ENCODE data around the gene OR2B2. TPM values are rescaled to one million over a fixed set of nuclear protein-coding genes. Genes with fewer than 3 reads are reported as not detected.
"Not testable (repeated sequence)": the region's sequence is repeated elsewhere in the genome, so short reads cannot be mapped to it uniquely, and the experiment has no call there.

The OR2B2 gene
- total RNA-seq, 2 donors from 2014 or later: not detected

GRCh38 chr6:27901801-27902200, 10.4 kb downstream of the OR2B2 start:
- DNase-seq (ENCODE audit: low spot score): no peak
- Mint-ChIP-seq H3K4me1 (ENCODE audit: low read depth in 2 of 2) (peaks cover 14 to 16% of the 10 kb centered on the region in 2 donors), H3K9me3 (no peaks in the 10 kb centered on the region), H3K27ac (peak overlapping the region; percentile 98 to 99), H3K27me3 (peaks cover 0 to 6% of the 10 kb centered on the region in 2 donors), H3K36me3 (peaks cover 4% of the 10 kb centered on the region), H3K4me3 (peak overlapping the region; percentile 51)
- no peak for ATAC-seq

- not testable (repeated sequence) for ATAC-seq; H3K4me3 Mint-ChIP-seq; H3K27me3 Mint-ChIP-seq; H3K27ac Mint-ChIP-seq; H3K9me3 Mint-ChIP-seq; H3K36me3 Mint-ChIP-seq; DNase-seq (ENCODE audit: low spot score)
- H3K4me1 Mint-ChIP-seq (ENCODE audit: low read depth in 2 of 2): peaks cover 16% of the 10 kb centered on the region in 2 donors
These were observed 12.0 kb downstream of the OR2B2 start for GRCh38 chr6:27900197-27900596.

GRCh38 chr6:27899543-27899942, 12.7 kb downstream of the OR2B2 start:
- H3K4me1 Mint-ChIP-seq (ENCODE audit: low read depth in 2 of 2): peaks cover 16% of the 10 kb centered on the region in 2 donors
- no peaks in the 10 kb centered on the region for H3K9me3 Mint-ChIP-seq
- DNase-seq (ENCODE audit: low spot score) (no peak), ATAC-seq (no peak)
- no peak overlapping the region for H3K4me3 Mint-ChIP-seq
- H3K27me3 Mint-ChIP-seq: no peaks in the 10 kb centered on the region
- H3K36me3 Mint-ChIP-seq: peaks cover 4% of the 10 kb centered on the region
- H3K27ac Mint-ChIP-seq: no peak overlapping the region

- Mint-ChIP-seq H3K36me3 (peaks cover 3% of the 10 kb centered on the region), H3K27ac (no peak overlapping the region), H3K4me1 (ENCODE audit: low read depth in 2 of 2) (peaks cover 21 to 23% of the 10 kb centered on the region in 2 donors), H3K9me3 (no peaks in the 10 kb centered on the region), H3K27me3 (no peaks in the 10 kb centered on the region), H3K4me3 (no peak overlapping the region)
- ATAC-seq (no peak), DNase-seq (ENCODE audit: low spot score) (no peak)
These were observed 14.5 kb downstream of the OR2B2 start for GRCh38 chr6:27897580-27898206.

GRCh38 chr6:27896398-27896796, 15.8 kb downstream of the OR2B2 start:
- H3K4me1 Mint-ChIP-seq (ENCODE audit: low read depth in 2 of 2): peaks cover 18 to 21% of the 10 kb centered on the region in 2 donors
- H3K9me3 Mint-ChIP-seq: no peaks in the 10 kb centered on the region
- H3K27ac Mint-ChIP-seq: no peak overlapping the region
- H3K27me3 Mint-ChIP-seq: no peaks in the 10 kb centered on the region
- no peaks in the 10 kb centered on the region for H3K36me3 Mint-ChIP-seq
- ATAC-seq (no peak), DNase-seq (ENCODE audit: low spot score) (no peak)
- no peak overlapping the region for H3K4me3 Mint-ChIP-seq

GRCh38 chr6:27894839-27895762, 17.1 kb downstream of the OR2B2 start:
- H3K4me1 Mint-ChIP-seq (ENCODE audit: low read depth in 2 of 2): peaks cover 26 to 27% of the 10 kb centered on the region in 2 donors
- no peak overlapping the region for H3K4me3 Mint-ChIP-seq
- H3K36me3 Mint-ChIP-seq: no peaks in the 10 kb centered on the region
- H3K9me3 Mint-ChIP-seq: no peaks in the 10 kb centered on the region
- no peak overlapping the region for H3K27ac Mint-ChIP-seq
- peak; percentile 78 for DNase-seq (ENCODE audit: low spot score)
- H3K27me3 Mint-ChIP-seq: no peaks in the 10 kb centered on the region
- no peak for ATAC-seq

- H3K4me1 Mint-ChIP-seq (ENCODE audit: low read depth in 2 of 2): peaks cover 34 to 36% of the 10 kb centered on the region in 2 donors
- no peaks in the 10 kb centered on the region for H3K36me3 Mint-ChIP-seq
- H3K4me3 Mint-ChIP-seq: no peak overlapping the region
- H3K27ac Mint-ChIP-seq: no peak overlapping the region
- DNase-seq (ENCODE audit: low spot score) (peak; percentile 83), ATAC-seq (peak; percentile 3 to 21)
- H3K9me3 Mint-ChIP-seq: no peaks in the 10 kb centered on the region
- H3K27me3 Mint-ChIP-seq: no peaks in the 10 kb centered on the region
These were observed 18.1 kb downstream of the OR2B2 start for GRCh38 chr6:27893836-27894807.

GRCh38 chr6:27893059-27893835, 18.9 kb downstream of the OR2B2 start:
- H3K4me1 Mint-ChIP-seq (ENCODE audit: low read depth in 2 of 2): peaks cover 34 to 36% of the 10 kb centered on the region in 2 donors
- no peaks in the 10 kb centered on the region for H3K9me3 Mint-ChIP-seq
- DNase-seq (ENCODE audit: low spot score): peak; percentile 91
- no peak overlapping the region for H3K27ac Mint-ChIP-seq
- no peaks in the 10 kb centered on the region for H3K27me3 Mint-ChIP-seq
- H3K36me3 Mint-ChIP-seq: no peaks in the 10 kb centered on the region
- H3K4me3 Mint-ChIP-seq: no peak overlapping the region
- ATAC-seq: peak; percentile 77 to 84

- Mint-ChIP-seq H3K27me3 (no peaks in the 10 kb centered on the region), H3K4me3 (no peak overlapping the region), H3K4me1 (ENCODE audit: low read depth in 2 of 2) (peaks cover 34 to 36% of the 10 kb centered on the region in 2 donors), H3K9me3 (no peaks in the 10 kb centered on the region), H3K36me3 (no peaks in the 10 kb centered on the region), H3K27ac (no peak overlapping the region)
- DNase-seq (ENCODE audit: low spot score) (no peak), ATAC-seq (no peak)
These were observed 19.5 kb downstream of the OR2B2 start for GRCh38 chr6:27892649-27893058.

GRCh38 chr6:27891320-27891875, 20.8 kb downstream of the OR2B2 start:
- DNase-seq (ENCODE audit: low spot score): no peak
- no peak for ATAC-seq
- H3K36me3 Mint-ChIP-seq: no peaks in the 10 kb centered on the region
- no peak overlapping the region for H3K27ac Mint-ChIP-seq
- H3K4me1 Mint-ChIP-seq (ENCODE audit: low read depth in 2 of 2): peaks cover 34 to 36% of the 10 kb centered on the region in 2 donors
- H3K9me3 Mint-ChIP-seq: no peaks in the 10 kb centered on the region
- H3K4me3 Mint-ChIP-seq: no peak overlapping the region
- no peaks in the 10 kb centered on the region for H3K27me3 Mint-ChIP-seq

- peak; percentile 89 for DNase-seq (ENCODE audit: low spot score)
- Mint-ChIP-seq H3K27ac (no peak overlapping the region), H3K36me3 (no peaks in the 10 kb centered on the region), H3K4me3 (no peak overlapping the region), H3K27me3 (no peaks in the 10 kb centered on the region), H3K9me3 (no peaks in the 10 kb centered on the region), H3K4me1 (ENCODE audit: low read depth in 2 of 2) (peaks cover 33 to 34% of the 10 kb centered on the region in 2 donors)
- ATAC-seq: peak; percentile 69 to 70
These were observed 21.5 kb downstream of the OR2B2 start for GRCh38 chr6:27890445-27891319.

Measured in natural killer cell treated with Interleukin-12 subunit alpha and Interleukin-12 subunit beta and Interleukin-15 and Interleukin-18, amount 100 ng/mL, for 72 hours (primary cell).